Glutamatergic neuron (in vitro differentiated cells): ENCODE measurements around the gene NRGN. TPM values are rescaled to one million over a fixed set of nuclear protein-coding genes. Genes with fewer than 3 reads are reported as not detected.

Source experiments
- DNase-seq: peaks from one replicate; pipeline ENCODE4 v3.0.0; 2022
- H3K27ac Mint-ChIP-seq: one replicate; pipeline ENCODE4 v1.8.0; 2020; ENCODE audit warnings: mild to moderate bottlenecking, mixed read lengths, inconsistent platforms; ENCODE audit not compliant: unreplicated experiment
- H3K27me3 Mint-ChIP-seq: one replicate; pipeline ENCODE4 v1.8.0; 2020; ENCODE audit warnings: mild to moderate bottlenecking, moderate library complexity, mixed read lengths, inconsistent platforms; ENCODE audit not compliant: unreplicated experiment
- H3K36me3 Mint-ChIP-seq: one replicate; pipeline ENCODE4 v1.8.0; 2020; ENCODE audit warnings: mild to moderate bottlenecking, mixed read lengths, inconsistent platforms; ENCODE audit not compliant: unreplicated experiment
- H3K4me1 Mint-ChIP-seq: one replicate; pipeline ENCODE4 v1.8.0; 2020; ENCODE audit warnings: mild to moderate bottlenecking, low read depth, mixed read lengths, inconsistent platforms; ENCODE audit not compliant: unreplicated experiment
- H3K4me3 Mint-ChIP-seq: one replicate; pipeline ENCODE4 v1.8.0; 2020; ENCODE audit warnings: mild to moderate bottlenecking, mixed read lengths, inconsistent platforms; ENCODE audit not compliant: unreplicated experiment
- H3K9me3 Mint-ChIP-seq: one replicate; pipeline ENCODE4 v1.8.0; 2020; ENCODE audit warnings: mild to moderate bottlenecking, moderate library complexity, mixed read lengths, inconsistent platforms; ENCODE audit not compliant: unreplicated experiment
- CTCF ChIP-seq: fragments of 200-600 bp; sonication (generic); IDR thresholded peaks from one replicate; pipeline ENCODE4 v1.5.0; 2021; ENCODE audit not compliant: partially characterized antibody, unreplicated experiment
- total RNA-seq: library from RNA; stranded (reverse); fragmentation: NEBNext Ultra II Directional; extraction: Animal tissue kit (Norgen Biotek cat#: 25700); gene quantifications from one replicate; pipeline ENCODE4 v1.2.1, GENCODE V29; 2021; ENCODE audit not compliant: unreplicated experiment

NRGN gene
- total RNA-seq, 1 donor from 2014 or later: 28.9 TPM

- DNase-seq: no peak
- Mint-ChIP-seq H3K4me1 (peaks cover 29% of the 10 kb centered on the region), H3K36me3 (no peaks in the 10 kb centered on the region), H3K4me3 (no peak overlapping the region), H3K27me3 (peaks cover 3% of the 10 kb centered on the region), H3K9me3 (peaks cover 9% of the 10 kb centered on the region), H3K27ac (peak overlapping the region; percentile 57)
- no peak for TF ChIP-seq CTCF
Observed at GRCh38 chr11:124728134-124728533, 11.6 kb upstream of the NRGN start.

DNA sequence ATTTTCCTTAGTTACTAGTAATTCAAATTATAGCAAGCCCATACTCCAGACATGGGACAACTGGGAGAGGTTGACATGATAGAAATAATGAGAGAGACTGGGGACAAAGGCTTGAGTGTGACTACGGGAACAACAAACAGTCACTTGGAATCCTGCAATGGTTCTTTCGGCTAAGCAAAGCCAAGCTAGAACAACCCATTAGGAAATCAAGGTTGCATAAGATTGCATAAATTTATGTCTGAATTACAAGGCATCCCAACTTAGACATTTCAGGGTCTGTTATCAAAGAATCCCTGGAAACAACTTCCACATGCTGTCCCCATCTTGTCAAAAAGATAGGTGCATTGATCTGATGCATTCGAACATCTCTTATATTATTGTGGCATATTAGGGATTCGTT lies 10.2 kb upstream of the NRGN start:
- no peak for TF ChIP-seq CTCF
- peaks cover 3% of the 10 kb centered on the region for H3K27me3 Mint-ChIP-seq
- no peak overlapping the region for H3K4me3 Mint-ChIP-seq
- no peak for DNase-seq
- no peaks in the 10 kb centered on the region for H3K36me3 Mint-ChIP-seq
- peaks cover 8% of the 10 kb centered on the region for H3K9me3 Mint-ChIP-seq
- no peak overlapping the region for H3K27ac Mint-ChIP-seq
- H3K4me1 Mint-ChIP-seq: peaks cover 29% of the 10 kb centered on the region

DNA sequence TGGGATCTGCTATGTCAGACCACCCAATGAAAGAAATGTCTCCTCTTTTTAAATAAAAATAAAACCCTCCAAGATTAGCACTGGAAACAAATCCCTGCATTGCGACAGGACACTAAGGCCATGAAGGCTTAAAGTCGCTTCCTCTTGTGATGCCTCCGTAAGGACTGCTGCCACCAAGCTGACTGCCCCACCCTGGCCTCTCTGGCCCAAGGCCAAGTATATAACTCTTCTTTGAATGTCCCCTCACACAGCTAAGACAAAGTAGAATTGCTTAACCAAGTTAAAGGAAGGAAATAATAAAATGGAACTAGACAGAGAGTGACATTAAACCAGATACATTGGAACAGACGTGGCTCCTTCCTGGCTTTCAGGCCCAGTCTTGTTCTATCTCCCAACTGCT lies 7.5 kb upstream of the NRGN start:
- TF ChIP-seq CTCF: no peak
- H3K4me3 Mint-ChIP-seq: no peak overlapping the region
- no peak for DNase-seq
- H3K36me3 Mint-ChIP-seq: no peaks in the 10 kb centered on the region
- peaks cover 5% of the 10 kb centered on the region for H3K27me3 Mint-ChIP-seq
- H3K4me1 Mint-ChIP-seq: peaks cover 15% of the 10 kb centered on the region
- H3K27ac Mint-ChIP-seq: no peak overlapping the region
- H3K9me3 Mint-ChIP-seq: peaks cover 5% of the 10 kb centered on the region

DNA sequence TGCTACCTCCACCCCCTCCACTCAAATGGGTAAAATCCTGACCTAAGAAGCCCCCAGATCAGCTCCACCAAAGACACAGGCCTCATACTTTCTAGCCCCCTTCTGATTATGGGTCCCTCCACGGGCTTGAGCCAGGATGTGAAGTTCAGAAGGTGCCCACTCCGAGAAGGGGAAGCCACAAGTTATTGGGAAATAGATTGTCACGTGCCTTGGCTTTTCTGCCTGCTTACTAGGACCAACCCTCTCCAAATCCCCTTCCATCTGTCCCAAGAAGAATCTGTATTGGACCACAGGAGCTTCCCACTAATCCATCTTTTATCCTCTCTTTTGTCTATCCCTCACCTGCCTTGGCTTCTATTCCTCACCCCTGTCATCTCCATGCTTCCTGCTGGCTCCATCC lies 3.0 kb upstream of the NRGN start:
- Mint-ChIP-seq H3K4me3 (no peak overlapping the region), H3K36me3 (no peaks in the 10 kb centered on the region), H3K9me3 (peaks cover 12% of the 10 kb centered on the region), H3K27me3 (peaks cover 22% of the 10 kb centered on the region), H3K27ac (no peak overlapping the region), H3K4me1 (peaks cover 32% of the 10 kb centered on the region)
- TF ChIP-seq CTCF: no peak
- no peak for DNase-seq

GRCh38 chr11:124737638-124738305 lies 2.0 kb upstream of the NRGN start:
- TF ChIP-seq CTCF: no peak

More at GRCh38 chr11:124737638-124738305, 2.0 kb upstream of the NRGN start:
- Mint-ChIP-seq H3K4me1 (peaks cover 33% of the 10 kb centered on the region), H3K36me3 (no peaks in the 10 kb centered on the region), H3K27me3 (peaks cover 24% of the 10 kb centered on the region), H3K27ac (peak overlapping the region; percentile 70), H3K9me3 (peaks cover 12% of the 10 kb centered on the region), H3K4me3 (no peak overlapping the region)
- DNase-seq: no peak
